A172 (cell line): ENCODE results near the gene MYL9. TPM values are rescaled to one million over a fixed set of nuclear protein-coding genes. Genes with fewer than 3 reads are reported as not detected.
A peak's percentile ranks its signal among the peaks of the same experiment; 100 is the strongest.

Experiments
- DNase-seq: peaks from one replicate; pipeline ENCODE4 v3.0.0-alpha.2; 2015; ENCODE audit warnings: low spot score
- total RNA-seq: library from RNA; depleted of rRNA; stranded (reverse); fragments of >200 nt; shearing (Covaris generic); gene quantifications from 2 replicates; pipeline ENCODE4 v1.2.3, GENCODE V29; 2014

MYL9 gene
- total RNA-seq, 1 experiment from 2014 or later: 9.4 TPM

DNA sequence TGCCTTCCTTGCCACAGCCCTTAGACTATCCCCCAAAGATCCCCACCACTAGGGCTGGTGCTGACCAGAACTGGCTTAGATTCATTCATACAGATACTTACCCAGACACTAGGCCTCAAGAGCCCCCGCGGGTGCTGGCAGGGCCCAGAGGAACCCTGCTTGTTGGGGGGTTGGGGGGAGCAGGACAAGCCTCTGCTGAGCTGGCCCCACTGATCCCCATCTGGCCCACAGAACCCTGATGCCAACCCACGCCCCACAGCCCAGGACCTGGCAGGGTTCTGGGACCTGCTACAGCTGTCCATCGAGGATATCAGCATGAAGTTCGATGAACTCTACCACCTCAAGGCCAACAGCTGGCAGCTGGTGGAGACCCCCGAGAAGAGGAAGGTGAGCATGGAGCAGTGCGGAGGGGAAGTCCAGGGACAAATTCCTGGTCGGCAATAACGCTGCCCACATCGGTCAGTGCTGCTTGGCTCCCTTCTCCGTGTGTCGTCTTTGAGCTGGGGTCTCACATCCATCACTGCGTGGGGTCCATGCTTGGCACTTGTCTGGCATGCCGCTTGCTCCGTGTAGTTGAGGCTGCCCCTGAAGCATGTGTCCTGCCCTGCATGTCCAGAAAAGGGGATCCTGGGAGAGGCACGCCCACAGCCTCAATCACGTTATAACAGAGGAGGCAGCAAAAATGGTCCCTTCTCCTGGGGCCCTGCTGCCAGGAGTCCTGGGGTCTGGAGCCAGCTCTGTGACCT is 15.5 kb upstream of the MYL9 start:
- DNase-seq: no peak

DNA sequence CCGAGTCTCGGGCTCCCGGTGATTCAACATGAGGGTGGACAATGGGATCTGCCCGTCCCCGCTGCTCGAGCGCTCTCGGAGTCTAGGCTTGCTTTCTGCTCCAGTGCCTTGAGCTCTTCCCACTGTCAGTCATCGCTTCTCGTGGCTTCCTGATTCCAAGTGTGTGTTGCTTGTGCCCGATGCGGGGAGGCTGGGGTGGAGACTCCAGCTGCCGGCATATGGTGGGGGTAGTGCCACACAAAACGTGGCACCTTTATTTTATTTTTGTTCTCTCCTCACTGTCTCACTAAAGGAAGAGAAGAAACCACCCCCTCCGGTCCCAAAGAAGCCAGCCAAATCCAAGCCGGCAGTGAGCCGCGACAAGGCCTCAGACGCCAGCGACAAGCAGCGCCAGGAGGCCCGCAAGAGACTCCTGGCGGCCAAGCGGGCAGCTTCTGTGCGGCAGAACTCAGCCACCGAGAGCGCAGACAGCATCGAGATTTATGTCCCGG is 14.8 kb upstream of the MYL9 start:
- DNase-seq: no peak

DNA sequence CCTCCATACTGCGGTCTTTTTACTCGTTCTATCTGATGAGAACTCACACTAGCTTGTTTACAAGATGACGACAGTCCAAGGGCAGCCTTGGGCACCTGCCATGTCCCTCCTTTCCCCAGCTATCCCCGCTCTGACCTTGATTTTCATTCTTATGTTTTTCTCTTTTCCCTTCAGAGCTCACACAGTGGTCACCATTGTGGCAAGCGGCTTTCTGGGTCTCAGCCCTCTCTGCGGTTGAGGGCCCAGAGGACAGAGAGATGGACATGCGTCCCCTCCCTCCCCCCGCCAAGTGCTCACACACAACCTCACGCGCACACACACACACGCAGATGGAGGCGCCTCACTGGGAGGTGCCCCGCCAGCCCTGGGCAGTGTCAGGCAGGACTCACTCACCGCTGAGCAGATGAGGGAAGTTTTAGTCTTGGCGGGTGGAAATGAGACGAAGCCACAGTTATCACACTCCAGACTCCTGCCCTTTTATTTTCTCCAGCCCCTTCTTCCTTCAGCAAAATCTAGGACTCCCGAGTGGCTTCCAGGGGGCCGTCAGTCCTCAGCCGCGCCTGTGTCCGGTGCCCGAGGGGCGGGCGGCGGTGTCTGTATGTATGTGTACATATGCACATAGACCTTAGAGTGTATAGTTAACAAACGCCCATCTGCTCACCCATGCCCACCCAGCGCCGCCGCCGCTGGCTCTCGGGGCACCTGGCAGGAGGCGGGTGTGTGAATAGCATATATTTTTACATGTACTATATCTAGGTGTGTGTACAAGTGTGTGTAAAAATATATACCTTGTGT is 13.8 kb upstream of the MYL9 start:
- DNase-seq: no peak

DNA sequence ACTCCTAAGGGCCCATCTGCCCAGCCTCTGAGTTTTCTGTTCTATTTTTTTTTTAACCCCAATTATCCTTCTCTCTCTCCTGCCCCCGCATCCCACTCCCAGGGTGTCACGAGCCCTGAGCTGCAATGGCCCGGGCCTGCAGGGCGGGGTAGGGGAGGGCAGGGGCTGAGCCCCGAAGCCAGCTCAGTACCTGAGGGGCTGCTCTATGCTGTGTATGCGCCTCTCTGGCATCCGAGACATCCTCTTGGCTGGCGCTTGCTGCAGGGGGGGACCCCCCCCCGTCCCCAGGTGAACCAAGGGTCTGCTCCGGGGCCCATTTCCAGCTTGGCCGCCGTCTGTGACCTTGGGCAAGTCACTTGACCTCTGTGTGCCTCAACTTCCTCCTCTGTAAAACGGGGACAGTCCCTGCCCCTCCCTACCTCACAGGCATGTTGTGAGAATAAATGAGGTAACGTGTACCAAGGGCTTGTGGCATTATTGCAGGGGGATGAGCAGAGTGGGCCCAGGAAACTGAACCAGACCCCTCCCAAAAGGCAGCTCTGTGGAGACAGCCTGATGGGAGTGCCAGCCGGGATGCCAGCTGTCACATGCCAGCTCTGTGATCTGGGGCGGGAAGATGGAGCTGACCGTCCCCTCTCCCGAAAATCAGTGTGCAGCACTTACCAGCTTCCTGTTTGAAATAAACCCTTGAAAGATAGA is 13.0 kb upstream of the MYL9 start:
- no peak for DNase-seq

DNA sequence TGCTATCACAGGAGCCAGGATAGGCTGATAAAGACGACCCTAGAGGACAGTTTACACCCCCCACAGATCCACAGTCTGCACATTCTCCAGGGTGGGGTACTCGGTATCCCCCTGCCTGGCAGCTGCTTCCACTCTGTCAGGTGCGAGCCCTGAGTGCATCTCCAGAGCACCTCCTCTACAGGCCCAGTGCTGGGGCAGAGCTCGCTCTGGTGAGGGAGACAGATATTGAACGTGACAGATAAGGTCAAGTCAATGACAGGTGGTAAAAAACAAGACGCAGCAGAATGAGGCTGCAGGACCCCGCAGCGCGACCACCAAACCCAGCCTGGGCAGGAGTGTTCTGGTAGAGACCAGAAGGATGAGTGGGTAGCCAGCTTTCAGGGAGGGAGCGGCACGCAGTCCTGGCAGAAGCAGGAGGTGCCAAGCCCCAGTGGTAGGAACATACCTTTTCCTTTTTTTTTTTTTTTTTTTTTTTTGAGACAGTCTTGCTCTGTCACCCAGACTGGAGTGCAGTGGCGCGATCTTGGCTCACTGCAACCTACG is 12.4 kb upstream of the MYL9 start:
- no peak for DNase-seq

DNA sequence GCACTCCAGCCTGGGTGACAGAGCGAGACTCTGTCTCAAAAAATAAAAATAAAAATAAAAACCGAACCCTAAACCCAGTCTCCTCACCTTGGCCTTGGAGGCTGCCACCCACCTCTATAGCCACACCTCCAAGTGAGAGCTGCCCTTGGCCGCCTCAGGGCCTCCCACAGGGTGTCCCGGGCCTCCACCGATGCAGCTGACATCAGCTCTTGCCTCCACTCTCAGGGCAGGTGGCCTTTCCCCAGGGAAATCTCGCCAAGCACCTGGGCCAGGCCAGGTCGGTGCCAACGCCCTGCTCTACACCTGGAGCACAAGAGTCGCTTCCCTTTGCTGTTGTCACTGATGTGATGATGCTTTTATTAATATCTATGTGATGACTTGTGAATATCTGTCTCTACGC is 8.9 kb upstream of the MYL9 start:
- DNase-seq: no peak

DNA sequence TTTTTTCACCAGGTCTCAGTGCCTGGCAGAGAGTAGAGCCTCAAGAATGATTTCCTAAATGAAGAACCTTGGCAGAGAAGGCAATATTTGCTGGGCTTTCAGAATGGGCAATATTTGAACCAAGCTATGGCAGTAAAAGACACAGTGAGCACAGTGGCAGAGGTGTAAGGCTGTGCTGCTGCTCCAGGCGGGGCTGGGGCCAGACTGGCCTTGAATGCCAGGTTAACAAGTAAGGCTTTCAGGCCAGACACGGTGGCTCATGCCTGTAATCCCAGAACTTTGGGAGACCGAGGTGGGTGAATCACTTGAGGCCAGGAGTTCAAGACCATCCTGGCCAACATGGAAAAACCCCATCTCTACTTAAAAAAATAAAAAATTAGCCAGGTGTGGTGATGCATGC is 8.5 kb upstream of the MYL9 start:
- no peak for DNase-seq

DNA sequence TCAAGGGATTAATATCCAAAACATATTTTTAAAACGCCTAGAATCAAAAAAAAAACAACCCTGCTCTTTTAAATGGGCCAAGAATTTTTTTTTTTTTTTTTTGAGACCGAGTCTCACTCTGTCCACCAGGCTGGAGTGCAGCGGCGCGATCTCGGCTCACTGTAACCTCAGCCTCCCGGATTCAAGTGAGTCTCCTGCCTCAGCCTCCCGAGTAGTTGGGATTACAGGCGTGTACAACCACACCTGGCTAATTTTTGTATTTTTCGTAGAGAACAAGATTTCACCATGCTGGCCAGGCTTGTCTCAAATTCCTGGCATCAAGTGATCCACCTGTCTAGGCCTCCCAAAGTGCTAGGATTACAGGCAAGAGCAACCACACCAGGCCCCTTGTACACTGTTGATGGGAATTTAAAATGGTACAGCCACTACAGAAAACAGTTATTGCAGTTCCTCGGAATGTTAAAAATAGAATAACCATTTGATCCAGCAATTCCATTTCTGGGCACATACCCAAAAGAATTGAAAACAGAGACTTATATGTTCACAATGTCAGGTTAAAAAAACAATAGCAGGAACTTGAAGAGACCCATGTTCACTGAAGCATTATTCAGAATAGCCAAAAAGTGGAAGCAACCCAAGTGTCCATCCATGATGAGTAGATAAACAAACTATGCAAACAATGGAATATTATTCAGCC is 3.1 kb upstream of the MYL9 start:
- no peak for DNase-seq

DNA sequence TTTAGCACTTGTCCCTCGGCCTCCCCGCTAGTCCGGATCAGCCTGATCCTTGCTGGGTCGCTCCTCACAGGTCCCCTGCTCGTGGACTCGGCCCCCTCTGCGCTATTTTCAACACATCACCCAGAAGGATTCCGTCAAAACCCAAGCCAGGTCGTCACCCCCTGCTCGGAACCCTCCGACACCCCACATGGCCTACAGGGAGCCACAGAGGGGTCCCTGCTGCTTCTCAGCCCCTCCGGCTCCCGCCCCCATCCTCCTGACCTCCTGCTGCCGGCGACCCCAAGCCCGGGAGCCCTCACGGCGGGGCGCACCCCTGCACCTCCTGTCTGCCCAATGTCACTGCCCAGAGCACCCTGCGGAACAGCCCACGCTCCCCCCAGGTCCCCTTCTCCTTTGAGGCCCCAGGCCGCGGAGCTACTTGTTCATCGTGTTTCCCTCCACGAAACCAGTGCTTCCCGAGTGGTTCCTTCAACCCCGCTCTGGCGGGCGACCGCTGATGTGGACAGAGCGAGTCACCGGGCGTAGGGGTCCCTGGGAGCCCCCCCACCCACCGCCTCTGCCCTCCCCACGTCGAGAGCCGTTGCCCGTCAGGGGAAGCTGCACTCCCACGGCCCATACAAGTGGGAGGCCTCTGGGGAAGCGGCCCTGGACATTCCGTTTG is 638 bp upstream of the MYL9 start:
- no peak for DNase-seq

DNA sequence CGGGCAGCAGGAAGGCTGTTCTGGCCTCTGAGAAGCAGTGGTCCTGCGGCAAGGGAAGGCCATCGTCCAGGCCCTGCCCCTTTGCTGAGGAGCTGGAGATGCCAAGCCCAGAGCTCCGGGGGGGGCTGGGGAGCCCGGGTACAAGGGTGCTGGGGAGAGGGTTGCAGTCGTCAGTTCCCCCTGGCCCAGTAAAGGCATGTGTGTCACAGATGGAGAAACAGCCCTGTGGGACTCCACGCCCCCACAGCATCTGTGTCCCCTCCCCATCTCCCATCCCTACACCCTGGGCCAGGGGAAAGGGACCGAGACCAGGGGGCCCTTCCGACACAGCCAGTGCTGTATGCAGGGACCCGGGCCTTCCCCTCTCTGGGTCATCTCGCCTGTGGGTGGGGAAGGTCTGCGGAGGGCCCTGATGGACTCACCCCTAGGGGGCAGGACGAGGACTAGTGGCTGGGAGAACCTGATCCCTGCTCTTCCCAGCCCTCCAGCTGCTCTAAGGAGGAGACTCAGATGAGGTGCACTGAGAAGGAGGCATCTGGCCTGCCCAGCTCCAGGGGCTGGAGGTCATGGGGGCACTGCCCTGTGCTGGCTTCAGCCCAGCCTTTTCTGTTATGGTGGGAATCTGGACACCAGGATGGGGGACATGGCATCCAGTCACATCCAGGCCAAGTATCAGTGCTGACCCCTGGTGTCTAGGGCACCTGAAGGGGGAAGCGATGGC is 609 bp downstream of the MYL9 start:
- DNase-seq: no peak

DNA sequence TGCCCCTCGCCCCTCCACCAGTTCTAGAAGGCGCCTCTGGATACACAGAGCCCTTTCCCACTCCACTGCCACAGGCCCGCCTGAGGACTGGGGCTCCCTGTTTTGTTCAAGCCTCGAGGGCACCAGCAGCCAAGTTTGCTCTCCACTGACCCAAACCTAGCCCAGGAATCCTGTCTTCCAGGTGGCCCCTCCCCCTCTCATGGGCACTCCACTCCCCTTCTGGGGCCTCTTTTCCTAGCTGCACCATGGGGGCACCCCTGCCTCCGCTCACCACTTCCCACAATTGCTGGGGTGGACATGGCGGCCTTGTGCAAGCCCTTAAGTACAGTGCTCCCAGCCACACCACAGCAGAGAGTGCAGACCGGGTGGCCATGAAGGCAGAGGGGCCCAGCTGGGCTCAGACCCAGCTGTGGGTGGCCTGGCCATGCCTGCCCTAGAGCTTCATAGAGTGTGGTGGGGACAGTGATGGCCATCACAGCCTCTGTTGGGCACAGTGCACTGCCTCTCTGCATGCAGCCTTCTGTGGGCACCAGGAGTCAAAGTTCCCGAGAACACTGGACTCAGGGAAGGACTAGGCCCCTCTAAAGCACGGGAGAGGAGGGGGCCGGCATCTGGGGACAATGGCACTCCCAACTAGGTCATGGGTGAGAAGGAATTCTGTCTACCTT is 1.3 kb downstream of the MYL9 start:
- no peak for DNase-seq

DNA sequence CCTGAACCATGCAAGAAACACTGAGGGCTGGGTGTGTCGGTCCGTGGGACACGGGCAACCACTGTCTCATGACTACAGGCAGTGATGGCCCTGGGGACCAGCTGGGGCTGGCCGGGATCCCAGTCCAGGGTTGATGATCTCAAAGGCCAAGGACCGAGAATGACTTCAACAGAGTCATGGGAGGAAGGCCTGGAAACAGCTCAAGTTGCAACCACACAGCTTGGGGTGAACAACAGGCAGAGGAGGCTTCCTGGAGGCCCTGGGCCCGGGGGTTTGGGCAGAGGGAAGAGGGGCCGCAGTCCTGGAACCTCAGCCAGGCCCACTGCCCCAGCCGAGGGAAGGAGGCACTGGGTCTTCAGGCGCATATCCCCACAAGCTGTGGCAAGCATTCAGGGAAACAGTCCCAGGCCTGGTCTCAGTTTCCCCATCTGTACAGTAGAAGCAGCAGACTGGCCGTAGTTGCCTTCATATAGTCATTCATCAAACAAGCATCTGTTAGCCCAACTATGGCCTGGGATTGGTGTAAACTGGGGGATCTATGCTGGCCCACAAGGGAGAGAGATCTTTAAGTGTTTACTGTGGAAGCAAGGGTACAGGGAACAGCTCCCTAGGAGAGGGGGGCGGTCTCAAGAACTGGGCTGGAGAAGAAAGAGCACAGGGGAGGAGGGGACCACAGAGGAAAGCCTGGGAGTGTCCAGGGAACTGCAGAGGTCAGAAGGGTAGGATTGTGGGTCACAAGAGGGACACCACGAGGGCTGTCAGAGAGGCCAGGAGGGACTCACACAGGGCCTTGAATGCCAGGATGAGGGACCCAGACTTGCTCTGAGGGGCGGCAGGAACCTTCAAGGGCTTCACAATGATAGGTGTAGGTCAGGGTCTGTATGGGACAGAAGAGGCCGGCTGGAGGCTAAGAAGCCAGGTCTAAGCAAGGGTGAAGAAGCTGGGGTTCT is 2.1 kb downstream of the MYL9 start:
- DNase-seq: peak; percentile 61

DNA sequence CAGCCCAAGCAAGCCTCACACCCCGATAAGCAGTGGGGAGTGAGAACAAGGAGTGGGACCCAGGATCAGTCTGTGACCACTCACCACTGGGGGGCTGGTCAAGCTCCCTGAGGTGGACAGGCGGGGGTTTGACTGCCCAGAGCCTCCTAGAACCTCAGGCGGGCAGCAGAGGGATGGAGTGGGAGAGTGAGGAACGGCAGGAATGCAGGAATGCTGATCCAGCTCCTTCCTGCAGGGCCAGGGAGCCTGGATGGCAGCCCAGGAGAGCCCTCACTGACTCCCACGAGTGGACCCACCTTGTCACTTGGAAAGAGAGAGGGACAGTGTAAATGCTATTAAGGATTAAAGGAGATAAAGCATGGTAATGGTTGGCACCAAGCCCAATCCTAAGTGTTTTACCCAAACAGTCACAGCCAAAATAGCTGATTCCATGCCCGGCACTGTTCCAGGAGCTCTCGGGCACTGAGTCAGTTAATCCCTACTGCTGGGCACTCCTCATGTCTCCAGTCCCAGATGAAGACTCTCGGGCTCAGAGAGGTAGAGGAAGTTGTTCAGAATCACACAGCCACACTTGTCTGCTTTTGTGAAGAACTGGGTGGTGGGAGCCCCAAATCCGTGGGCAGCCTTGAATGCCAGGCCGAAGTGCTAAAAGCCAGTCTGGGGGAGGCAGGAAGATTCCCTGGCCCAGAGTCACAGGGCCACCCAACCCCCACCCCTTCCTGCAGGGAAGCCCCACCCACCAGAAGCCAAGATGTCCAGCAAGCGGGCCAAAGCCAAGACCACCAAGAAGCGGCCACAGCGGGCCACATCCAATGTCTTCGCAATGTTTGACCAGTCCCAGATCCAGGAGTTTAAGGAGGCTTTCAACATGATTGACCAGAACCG is 3.1 kb downstream of the MYL9 start:
- peak; percentile 91 for DNase-seq

DNA sequence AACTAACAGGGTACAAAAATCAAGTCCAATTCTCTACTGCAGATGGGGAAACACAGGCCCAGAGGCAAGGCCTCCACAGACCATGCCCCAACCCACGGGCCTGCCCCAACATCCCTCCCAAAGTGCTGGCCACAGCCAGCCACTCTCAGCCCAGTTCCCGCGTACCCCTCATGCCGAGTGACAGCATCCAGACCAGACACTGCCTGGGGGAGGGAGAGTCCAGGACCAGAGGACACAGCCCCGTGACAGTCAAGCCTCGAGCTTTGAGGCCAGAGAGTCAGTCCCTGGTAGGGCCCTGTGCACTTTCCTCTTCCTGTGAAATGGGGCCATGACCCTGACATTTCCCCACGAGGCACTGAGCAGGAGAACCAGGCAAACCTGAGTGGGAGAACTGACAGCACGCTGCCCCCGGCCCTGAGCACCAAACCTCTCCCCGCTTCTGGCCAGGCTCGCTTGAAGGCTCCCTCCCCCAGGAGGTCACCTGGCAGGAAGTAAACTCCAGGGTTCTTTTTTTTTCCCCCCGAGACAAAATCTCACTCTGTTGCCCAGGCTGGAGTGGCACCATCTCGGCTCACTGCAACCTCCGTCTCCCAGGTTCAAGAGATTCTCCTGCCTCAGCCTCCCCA is 4.9 kb downstream of the MYL9 start:
- DNase-seq: no peak

DNA sequence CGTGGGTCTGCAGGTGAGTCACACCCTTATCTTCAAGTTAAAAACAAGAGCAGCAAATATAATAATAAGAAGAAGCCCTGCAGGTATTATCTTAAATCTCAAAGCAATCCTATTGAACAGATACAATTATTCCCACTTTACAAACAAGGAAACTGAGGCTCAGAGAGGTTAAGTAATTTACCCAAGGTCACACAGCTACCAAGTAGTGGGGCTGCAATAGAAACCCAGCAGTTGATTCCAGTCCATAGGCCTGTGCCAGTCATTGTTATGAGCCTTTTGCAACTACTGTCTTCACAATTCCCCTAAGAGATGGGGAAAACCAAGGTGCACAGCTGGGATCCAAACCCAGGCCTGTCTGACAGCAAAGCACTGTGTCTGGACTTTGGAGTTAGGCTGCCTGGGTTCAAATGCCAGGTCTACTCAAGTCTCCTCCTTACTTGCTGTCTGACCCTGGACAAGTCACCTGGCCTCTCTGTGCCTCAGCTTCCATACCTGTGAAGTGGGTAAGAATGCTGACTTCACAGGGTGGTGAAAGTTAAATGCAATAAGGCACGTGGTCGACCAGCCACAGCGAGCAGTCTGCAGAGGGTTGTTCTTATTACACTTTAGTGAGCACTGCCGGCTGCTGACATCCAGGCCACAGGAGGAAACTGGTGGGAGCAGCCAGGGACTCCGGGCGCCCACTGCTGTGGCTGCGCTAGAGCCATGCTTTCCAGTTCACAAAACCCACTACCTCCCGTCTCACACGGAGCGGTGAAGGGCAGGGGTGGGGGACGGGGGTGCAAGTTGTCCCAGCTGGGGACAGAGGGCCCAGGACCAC is 6.1 kb downstream of the MYL9 start:
- no peak for DNase-seq

DNA sequence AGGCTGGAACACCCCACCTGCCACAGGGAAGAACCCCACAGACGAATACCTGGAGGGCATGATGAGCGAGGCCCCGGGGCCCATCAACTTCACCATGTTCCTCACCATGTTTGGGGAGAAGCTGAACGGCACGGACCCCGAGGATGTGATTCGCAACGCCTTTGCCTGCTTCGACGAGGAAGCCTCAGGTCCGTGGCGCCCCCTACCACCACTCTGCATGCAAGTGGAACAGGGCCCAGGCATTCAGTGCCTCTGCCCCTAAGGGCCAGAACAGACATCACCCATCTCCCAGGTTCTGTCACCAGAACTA is 6.6 kb downstream of the MYL9 start:
- no peak for DNase-seq
